ENCODE data around the gene WBP1. TPM values are rescaled to one million over a fixed set of nuclear protein-coding genes. Genes with fewer than 3 reads are reported as not detected.

Gene WBP1
- total and polyA plus RNA-seq, 10 of the 15 experiments (the other 5 are each of a cell fraction or from before 2014, with no cell fraction given) = 4.2 to 76.8 (median 43.8) TPM

GRCh38 chr2:74499267-74499939, 41.2 kb downstream of the WBP1 start, which contains the start of gene LBX2:
LBX2 (minus strand) TSS chr2:74499603; CDS start chr2:74499537, 66 bp downstream.
- WGBS (ENCODE audit: insufficient coverage, insufficient replicate concordance, low lambda C conversion rate, missing lambda C conversion rate) = 44% methylated on average over 52 of the region's 65 CpGs
- Histone ChIP-seq H3K4me1 (ENCODE audit: control insufficient read depth, insufficient read depth, low read length) (peaks cover 15% of the 10 kb centered on the region), H2AFZ (ENCODE audit: control insufficient read depth, low read depth, low read length) (no peak within 1 kb of the TSS), H3K79me2 (ENCODE audit: control insufficient read depth, insufficient read depth, low read length) (no peaks in the 10 kb centered on the region), H3K36me3 (ENCODE audit: control insufficient read depth in 2 of 2, insufficient read depth in 2 of 2, low read length in 1 of 2) (no peaks in the 10 kb centered on the region), H3K9ac (ENCODE audit: control insufficient read depth, insufficient read depth, low read length) (no peak within 1 kb of the TSS), H4K20me1 (ENCODE audit: control insufficient read depth, insufficient read depth) (no peaks in the 10 kb centered on the region), H3K27me3 (replicated peaks in 1 of 2; ENCODE audit: control insufficient read depth in 2 of 2, insufficient read depth in 2 of 2, low read length in 1 of 2) (peaks cover 15 to 25% of the 10 kb centered on the region in 2 experiments; a peak in 3 of 4 replicates), H3K27ac (ENCODE audit: control insufficient read depth, insufficient read depth) (no peak within 1 kb of the TSS), H3K4me2 (ENCODE audit: control insufficient read depth, insufficient read depth) (peak within 1 kb of the TSS; percentile 46), H3K4me3 (peak within 1 kb of the TSS; percentile 57; the same call in 1 of the 2 replicates), H3K9me3 (replicated peaks; ENCODE audit: control insufficient read depth, insufficient read depth, low read length) (no peaks in the 10 kb centered on the region)
- ATAC-seq = no peak
- no peak for DNase-seq (ENCODE audit: low read depth, low spot score)
- no peak for FAIRE-seq
- ChIA-PET RAD21 (ENCODE audit: unreplicated experiment) (interaction anchor here (1.7 to 2.6 kb wide), 2 partner anchors 45 to 89 kb away, joined by 4 to 10 read pairs; partner anchors contain the start of gene INO80B), CTCF (interaction anchor here (0.6 to 13.9 kb wide), 2 partner anchors 77 to 87 kb away, joined by 4 to 231 read pairs; no protein-coding TSS in a partner anchor), POLR2A (no interaction called here), SMC1A (ENCODE audit: uncharacterized antibody, unreplicated experiment) (interaction anchor here (1.3 to 7.0 kb wide), 2 partner anchors 58 to 87 kb away, joined by 3 to 71 read pairs; no protein-coding TSS in a partner anchor)
- intact Hi-C loops (cut with micrococcal nuclease; ENCODE audit: unreplicated experiment) = no loop called here
- TF ChIP-seq POLR2AphosphoS2 (IDR thresholded peaks at IDR 0.05; ENCODE audit: low read depth, low read length) (no peak), FOS (IDR thresholded peaks at IDR 0.05; ENCODE audit: borderline replicate concordance, extremely low read depth, insufficient read length) (no peak), POLR2A (IDR thresholded peaks at IDR 0.05; ENCODE audit: low read depth, low read length) (0 out of 2 replicates have a peak, but pooled peaks have one; percentile 8), HDGF (IDR thresholded peaks at IDR 0.05) (no peak), WRNIP1 (IDR thresholded peaks at IDR 0.05; ENCODE audit: borderline replicate concordance, low read depth, low read length) (no peak), HDAC6 (IDR thresholded peaks at IDR 0.05; ENCODE audit: unreplicated experiment) (peak; percentile 55), GATAD2B (conservative IDR thresholded peaks at IDR 0.05; ENCODE audit: low read depth) (no peak), BCLAF1 (IDR thresholded peaks at IDR 0.05) (no peak), ZBED1 (IDR thresholded peaks at IDR 0.05; ENCODE audit: borderline replicate concordance) (no peak)
- in situ Hi-C loops (cut with MboI) = no loop called here
- no TSS peak for BruUV-seq (replicated peaks)
